ENCODE data around the gene ABCA7.
A peak's percentile ranks its signal among the peaks of the same experiment; 100 is the strongest.

ABCA7 gene

DNA sequence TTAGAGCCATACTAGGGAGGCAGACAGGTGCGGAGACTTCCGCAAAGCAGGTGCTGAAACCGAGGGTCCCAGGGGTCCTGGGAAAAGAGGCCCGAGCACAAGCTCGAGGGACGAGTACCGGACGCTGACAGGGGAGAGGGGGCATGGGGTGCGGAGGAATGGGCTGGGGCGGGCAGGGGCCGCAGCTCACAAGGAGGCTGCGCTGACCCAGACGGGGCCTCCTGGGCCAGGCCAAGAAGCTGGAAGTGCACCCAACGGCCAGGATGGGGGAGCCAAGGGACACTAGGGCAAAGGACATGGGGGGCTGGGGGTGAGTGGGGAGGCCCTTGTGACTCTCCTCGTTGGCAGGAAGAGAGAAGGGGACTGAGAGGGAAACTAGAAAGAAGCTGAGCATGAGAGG is 53.4 kb downstream of the ABCA7 start:
- H3K4me3 ChIP-seq (replicated peaks; ENCODE audit: low read depth, low read length), result peak overlapping the region; percentile 98
- DNase-seq (ENCODE audit: extremely low read depth, low read depth), result no peak
- TF ChIP-seq, protein P1, sequence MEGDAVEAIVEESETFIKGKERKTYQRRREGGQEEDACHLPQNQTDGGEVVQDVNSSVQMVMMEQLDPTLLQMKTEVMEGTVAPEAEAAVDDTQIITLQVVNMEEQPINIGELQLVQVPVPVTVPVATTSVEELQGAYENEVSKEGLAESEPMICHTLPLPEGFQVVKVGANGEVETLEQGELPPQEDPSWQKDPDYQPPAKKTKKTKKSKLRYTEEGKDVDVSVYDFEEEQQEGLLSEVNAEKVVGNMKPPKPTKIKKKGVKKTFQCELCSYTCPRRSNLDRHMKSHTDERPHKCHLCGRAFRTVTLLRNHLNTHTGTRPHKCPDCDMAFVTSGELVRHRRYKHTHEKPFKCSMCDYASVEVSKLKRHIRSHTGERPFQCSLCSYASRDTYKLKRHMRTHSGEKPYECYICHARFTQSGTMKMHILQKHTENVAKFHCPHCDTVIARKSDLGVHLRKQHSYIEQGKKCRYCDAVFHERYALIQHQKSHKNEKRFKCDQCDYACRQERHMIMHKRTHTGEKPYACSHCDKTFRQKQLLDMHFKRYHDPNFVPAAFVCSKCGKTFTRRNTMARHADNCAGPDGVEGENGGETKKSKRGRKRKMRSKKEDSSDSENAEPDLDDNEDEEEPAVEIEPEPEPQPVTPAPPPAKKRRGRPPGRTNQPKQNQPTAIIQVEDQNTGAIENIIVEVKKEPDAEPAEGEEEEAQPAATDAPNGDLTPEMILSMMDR (IDR thresholded peaks at IDR 0.05; ENCODE audit: low read depth, low read length, missing control alignments), result no peak

DNA sequence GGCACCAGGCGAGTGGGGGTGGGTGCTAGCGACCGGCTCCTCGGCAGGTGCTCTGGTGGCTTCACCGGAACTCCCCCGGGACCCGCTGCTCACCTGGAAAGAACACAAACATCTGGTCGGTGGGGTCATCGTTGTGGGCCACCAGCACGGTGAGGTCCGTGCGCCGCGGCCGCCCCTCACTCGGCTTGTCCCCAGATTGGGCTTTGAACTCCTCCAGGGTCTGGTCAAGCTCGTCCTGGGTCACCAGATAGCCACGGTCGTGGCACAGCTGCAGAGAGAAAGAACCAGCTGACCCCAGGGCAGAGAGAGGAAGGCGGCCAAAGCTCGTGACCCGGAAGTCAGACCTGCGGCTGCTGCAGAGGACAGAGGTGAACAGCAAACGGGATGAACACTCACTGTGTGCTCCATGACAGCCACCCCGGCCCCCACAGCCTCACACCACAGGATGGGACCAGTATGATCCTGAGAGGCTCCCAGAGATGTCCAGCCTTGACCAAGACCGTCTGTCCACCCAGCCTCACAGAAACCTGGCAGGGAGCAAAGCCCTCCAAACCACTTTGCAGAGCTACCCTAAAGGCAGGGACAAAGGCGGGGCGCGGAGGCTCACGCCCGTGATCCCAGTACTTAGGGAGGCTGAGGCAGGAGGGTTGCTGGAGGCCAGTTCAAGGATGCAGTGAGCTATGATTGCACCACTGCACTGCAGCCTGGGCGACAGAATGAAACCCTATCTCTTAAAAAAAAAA is 54.1 kb downstream of the ABCA7 start:
- H3K4me3 ChIP-seq (replicated peaks; ENCODE audit: low read depth, low read length), result peak overlapping the region; percentile 98
- TF ChIP-seq, protein P1 (IDR thresholded peaks at IDR 0.05; ENCODE audit: low read depth, low read length, missing control alignments), result no peak
- no peak for DNase-seq (ENCODE audit: extremely low read depth, low read depth)

DNA sequence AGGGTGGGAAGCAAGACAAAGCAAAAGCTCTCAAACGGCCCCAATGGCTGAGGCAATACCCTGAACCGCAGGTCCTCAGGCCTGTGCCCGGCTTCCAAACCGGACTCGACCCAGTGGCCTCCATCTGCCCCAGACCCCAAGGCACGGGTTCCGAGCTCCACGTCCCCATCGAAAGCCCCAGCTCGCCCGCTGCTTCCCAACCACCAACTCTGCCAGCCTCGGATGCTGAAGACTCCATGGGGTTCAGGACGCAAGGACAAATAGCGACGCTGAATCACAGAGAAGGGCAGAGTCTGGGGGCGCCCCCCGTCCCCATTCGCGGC is 54.7 kb downstream of the ABCA7 start:
- peak overlapping the region; percentile 98 for H3K4me3 ChIP-seq (replicated peaks; ENCODE audit: low read depth, low read length)
- TF ChIP-seq, protein P1 (IDR thresholded peaks at IDR 0.05; ENCODE audit: low read depth, low read length, missing control alignments), result no peak
- DNase-seq (ENCODE audit: extremely low read depth, low read depth), result no peak

DNA sequence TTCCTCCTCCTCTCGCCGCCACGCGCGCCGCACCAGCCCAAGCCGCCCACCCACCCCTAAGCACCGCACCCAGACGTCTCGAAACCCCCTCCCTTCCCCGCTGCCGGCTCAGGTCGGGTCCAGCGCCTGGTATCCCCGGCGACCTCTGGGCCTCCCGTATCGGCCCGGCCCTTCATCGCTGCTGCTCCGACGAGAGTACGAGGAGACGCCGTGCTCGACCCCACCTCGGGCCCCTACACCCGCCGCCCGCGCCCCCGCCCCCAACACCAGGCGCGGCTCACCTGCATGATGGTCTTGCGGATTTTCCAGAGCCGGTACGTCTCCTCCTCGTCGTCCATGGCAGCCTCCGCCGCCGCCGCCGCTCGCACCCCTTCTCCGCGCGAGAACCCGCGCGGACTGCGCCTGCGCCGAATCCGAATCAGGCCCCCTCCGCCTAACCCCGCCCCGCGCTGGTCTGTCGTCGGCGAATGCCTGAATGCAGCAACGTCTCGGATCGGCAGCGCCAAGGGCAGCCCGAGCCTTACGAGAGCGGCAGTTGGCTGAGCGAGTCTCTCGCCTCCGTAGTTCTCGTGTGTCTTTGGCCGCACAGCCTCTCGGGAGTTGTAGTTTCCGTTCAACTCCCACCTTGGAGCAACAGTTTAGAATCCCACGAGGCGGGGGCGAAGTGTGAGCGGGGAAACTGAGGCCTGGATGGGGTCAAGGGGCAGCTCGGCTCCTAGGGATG is 55.2 kb downstream of the ABCA7 start, which contains the start of gene POLR2E:
POLR2E (minus strand) TSS at position 398 of the 724 bp plus-strand sequence; CDS start at position 338, 60 bp downstream.
- TF ChIP-seq, protein P1 (IDR thresholded peaks at IDR 0.05; ENCODE audit: low read depth, low read length, missing control alignments), result no peak
- peak within 1 kb of the TSS; percentile 98 for H3K4me3 ChIP-seq (replicated peaks; ENCODE audit: low read depth, low read length)
- DNase-seq (ENCODE audit: extremely low read depth, low read depth), result peak; percentile 91

DNA sequence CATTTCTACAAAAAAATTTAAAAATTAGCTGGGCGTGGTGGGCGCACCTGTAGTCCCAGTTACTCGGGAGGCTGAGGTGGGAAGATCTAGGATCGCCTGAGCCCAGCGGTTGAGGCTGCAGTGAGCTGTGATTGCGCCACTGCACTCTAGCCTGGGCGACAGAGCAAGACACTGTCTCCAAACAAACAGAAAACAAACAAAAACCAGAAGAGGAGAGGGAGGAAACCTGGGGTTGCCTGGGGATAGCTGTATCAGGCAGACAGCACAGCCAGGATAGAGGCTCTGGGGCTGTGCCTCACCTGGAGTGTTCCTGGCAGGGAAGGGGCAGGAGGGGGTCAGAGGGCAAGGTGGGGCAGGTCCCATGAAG is 57.9 kb downstream of the ABCA7 start:
- DNase-seq (ENCODE audit: extremely low read depth, low read depth), result no peak
- H3K4me3 ChIP-seq (replicated peaks; ENCODE audit: low read depth, low read length), result no peak overlapping the region
- TF ChIP-seq, protein P1 (IDR thresholded peaks at IDR 0.05; ENCODE audit: low read depth, low read length, missing control alignments), result no peak

DNA sequence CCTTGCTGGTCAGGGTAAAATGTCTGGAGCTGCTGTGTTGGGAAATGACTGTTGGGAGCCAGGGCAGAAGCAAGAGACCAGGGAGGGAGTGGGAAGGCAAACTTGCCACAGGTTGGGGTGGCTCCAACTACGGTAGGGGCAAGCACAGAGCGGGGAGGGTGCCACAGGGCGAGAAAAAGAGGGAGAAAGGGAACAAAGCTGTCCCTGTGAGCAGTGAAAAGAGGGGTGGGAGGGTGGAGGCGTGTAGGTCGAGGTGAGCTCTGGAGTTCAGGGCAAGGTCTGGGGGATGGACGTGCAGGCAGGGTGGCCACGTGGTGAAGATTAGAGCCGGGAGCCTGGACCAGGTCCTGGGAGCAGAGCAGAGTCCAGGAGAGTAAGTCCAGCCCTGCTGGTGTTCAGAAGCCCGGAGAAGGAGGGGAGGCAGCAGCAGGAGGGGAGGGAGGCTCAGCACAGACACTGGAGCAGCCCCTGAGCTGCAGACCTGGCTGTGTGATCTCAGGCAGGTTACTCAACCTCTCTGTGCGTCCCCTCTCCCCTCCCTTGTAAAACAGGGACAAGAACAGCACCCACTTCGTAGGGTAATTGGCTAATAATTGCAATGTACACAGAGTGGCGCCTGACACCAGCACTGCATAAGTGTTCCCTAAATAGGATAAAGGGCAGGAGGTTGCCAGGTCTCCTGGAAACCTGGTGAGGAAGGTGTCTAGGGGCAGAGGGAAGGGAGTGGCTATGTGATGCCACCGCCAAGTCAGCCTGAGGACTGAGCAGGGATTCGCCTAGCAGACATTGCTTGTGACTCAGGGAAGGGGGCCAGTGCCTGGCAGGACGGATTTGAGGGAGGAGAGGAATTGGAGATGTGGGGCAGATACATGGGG is 58.5 kb downstream of the ABCA7 start:
- no peak overlapping the region for H3K4me3 ChIP-seq (replicated peaks; ENCODE audit: low read depth, low read length)
- DNase-seq (ENCODE audit: extremely low read depth, low read depth), result no peak
- TF ChIP-seq, protein P1 (IDR thresholded peaks at IDR 0.05; ENCODE audit: low read depth, low read length, missing control alignments), result no peak

All from HFF-Myc (cell line).